ENCODE measurements around the gene GLT1D1. TPM values are rescaled to one million over a fixed set of nuclear protein-coding genes. Genes with fewer than 3 reads are reported as not detected.

GLT1D1 gene
- total and polyA plus RNA-seq, 2 of the 8 experiments (the other 6 are each of a cell fraction or from before 2014, with no cell fraction given), result 1.5 to 3.6 TPM

GRCh38 chr12:128959901-128960300 is 106.6 kb downstream of the GLT1D1 start (continued):
- TF ChIP-seq KDM4A (IDR thresholded peaks at IDR 0.05; ENCODE audit: low read depth, low read length, severe bottlenecking) (no peak), JUN (IDR thresholded peaks at IDR 0.05; ENCODE audit: low read depth, low read length) (no peak), POU5F1 (IDR thresholded peaks at IDR 0.05; ENCODE audit: low read depth, low read length) (no peak)

Measured in H1 (cell line).